IMR-90 (cell line): ENCODE measurements around the gene ECE2. TPM values are rescaled to one million over a fixed set of nuclear protein-coding genes. Genes with fewer than 3 reads are reported as not detected.

Source experiments
- ATAC-seq: fragments of 200-7000 bp; cut with Tn5 transposase; 2 replicates; pipeline ENCODE4 v1.9.1; 2020; ENCODE audit warnings: low read depth, mild to moderate bottlenecking, moderate library complexity
- BruUV-seq: library from RNA; stranded (reverse); fragments of 400-500 nt; replicated peaks from 2 replicates; lab custom pipeline; 2021; lab: Mats Ljungman, UMichigan
- CTCF ChIA-PET: fragments of 300-600 bp; formaldehyde crosslinking; extraction: SDS; loops from one replicate; lab custom pipeline; 2021; ENCODE audit warnings: antibody characterized with exemption; lab: Yijun Ruan, JAX
- POLR2A ChIA-PET: fragments of 300-600 bp; sonication (Branson Sonifier 250); formaldehyde crosslinking; loops from one replicate; lab custom pipeline; 2022; ENCODE audit warnings: antibody characterized with exemption; ENCODE audit not compliant: unreplicated experiment; lab: Charles Lee
- DNase-seq: peaks from one replicate; pipeline ENCODE4 v3.0.0; 2013
- H2AFZ ChIP-seq: replicated peaks from 2 replicates; pipeline ENCODE3; 2013; ENCODE audit warnings: low read length, mild to moderate bottlenecking; ENCODE audit not compliant: poor library complexity
- H2AK5ac ChIP-seq: 2 replicates; pipeline ENCODE4 v1.6.1; 2013; ENCODE audit warnings: low read depth, low read length, inconsistent platforms
- H2AK9ac ChIP-seq: replicated peaks from 2 replicates; pipeline ENCODE3; 2013; ENCODE audit warnings: mild to moderate bottlenecking, low read depth, low read length, moderate library complexity; ENCODE audit not compliant: poor library complexity
- H2BK120ac ChIP-seq: 2 replicates; pipeline ENCODE4 v1.6.1; 2013; ENCODE audit warnings: low read depth, low read length, inconsistent platforms
- H2BK15ac ChIP-seq: 3 replicates; pipeline ENCODE4 v1.6.1; 2013; ENCODE audit warnings: low read depth, low read length, inconsistent platforms
- H2BK20ac ChIP-seq: 2 replicates; pipeline ENCODE4 v1.6.1; 2013; ENCODE audit warnings: low read depth, mild to moderate bottlenecking, inconsistent platforms, low read length, moderate library complexity
- H2BK5ac ChIP-seq: 2 replicates; pipeline ENCODE4 v1.6.1; 2013; ENCODE audit warnings: mild to moderate bottlenecking, low read depth, low read length, inconsistent platforms; ENCODE audit not compliant: poor library complexity, severe bottlenecking
- H3K14ac ChIP-seq: replicated peaks from 2 replicates; pipeline ENCODE4 v1.6.1; 2013; ENCODE audit warnings: low read depth, low read length, inconsistent platforms
- H3K18ac ChIP-seq: 2 replicates; pipeline ENCODE4 v1.6.1; 2013; ENCODE audit warnings: low read depth, low read length, control low read depth
- H3K23ac ChIP-seq: 2 replicates; pipeline ENCODE4 v1.6.1; 2013; ENCODE audit warnings: low read depth, low read length, inconsistent platforms
- H3K27ac ChIP-seq: 2 replicates; pipeline ENCODE4 v1.5.1; 2013; ENCODE audit warnings: mild to moderate bottlenecking, control low read depth, low read length; ENCODE audit not compliant: insufficient read depth
- H3K27me3 ChIP-seq: 2 replicates; pipeline ENCODE4 v1.6.1; 2013; ENCODE audit warnings: low read length; ENCODE audit not compliant: control insufficient read depth, insufficient read depth
- H3K36me3 ChIP-seq: 2 replicates; pipeline ENCODE4 v1.6.1; 2013; ENCODE audit warnings: low read length, mixed read lengths; ENCODE audit not compliant: control insufficient read depth, insufficient read depth
- H3K4ac ChIP-seq: 2 replicates; pipeline ENCODE4 v1.6.1; 2013; ENCODE audit warnings: low read depth, low read length, inconsistent platforms
- H3K4me1 ChIP-seq: 2 replicates; pipeline ENCODE4 v1.6.1; 2013; ENCODE audit warnings: low read length, mixed read lengths; ENCODE audit not compliant: control insufficient read depth, insufficient read depth
- H3K4me2 ChIP-seq: 2 replicates; pipeline ENCODE4 v1.6.1; 2013; ENCODE audit warnings: low read depth, mild to moderate bottlenecking, control low read depth, low read length, moderate library complexity
- H3K4me3 ChIP-seq: 2 replicates; pipeline ENCODE4 v1.5.1; 2013; ENCODE audit warnings: low read depth, mild to moderate bottlenecking, control low read depth, low read length, moderate library complexity; ENCODE audit not compliant: insufficient read depth
- H3K56ac ChIP-seq: 2 replicates; pipeline ENCODE4 v1.6.1; 2013; ENCODE audit warnings: low read length, inconsistent platforms; ENCODE audit not compliant: insufficient read depth; ENCODE audit errors: extremely low read depth
- H3K79me1 ChIP-seq, 2 experiments: 2 replicates each; pipeline ENCODE4 v1.6.1; 2013; ENCODE audit warnings: low read length in 2 of 2, inconsistent platforms in 1 of 2, low read depth in 1 of 2
- H3K9ac ChIP-seq: 2 replicates; pipeline ENCODE4 v1.6.1; 2013; ENCODE audit warnings: low read depth, low read length, control low read depth
- H3K9me1 ChIP-seq: 2 replicates; pipeline ENCODE4 v1.6.1; 2013; ENCODE audit warnings: low read length, inconsistent platforms; ENCODE audit not compliant: insufficient read depth
- H3K9me3 ChIP-seq: 2 replicates; pipeline ENCODE4 v1.6.1; 2013; ENCODE audit warnings: low read length; ENCODE audit not compliant: control insufficient read depth, insufficient read depth
- H4K20me1 ChIP-seq: 2 replicates; pipeline ENCODE4 v1.6.1; 2013; ENCODE audit warnings: low read length, inconsistent platforms; ENCODE audit not compliant: insufficient read depth
- H4K5ac ChIP-seq: 2 replicates; pipeline ENCODE4 v1.6.1; 2013; ENCODE audit warnings: mild to moderate bottlenecking, low read depth, low read length, control low read depth
- H4K8ac ChIP-seq, 2 experiments: 2 replicates each; pipeline ENCODE4 v1.6.1; 2013; ENCODE audit warnings: low read depth in 2 of 2, low read length in 2 of 2, control low read depth in 1 of 2, inconsistent platforms in 1 of 2
- H4K91ac ChIP-seq: 2 replicates; pipeline ENCODE4 v1.6.1; 2013; ENCODE audit warnings: low read depth, low read length, inconsistent platforms; ENCODE audit not compliant: insufficient read depth
- BHLHE40 ChIP-seq: fragments of 150-350 bp; IDR thresholded peaks from 2 replicates; pipeline ENCODE4 v1.6.1; 2016; ENCODE audit warnings: mild to moderate bottlenecking, low read depth, low read length
- CEBPB ChIP-seq: IDR thresholded peaks from 2 replicates; pipeline ENCODE4 v1.6.1; 2012; ENCODE audit warnings: low read depth, low read length, improper control_type of control experiment
- CHD1 ChIP-seq: IDR thresholded peaks from 2 replicates; pipeline ENCODE4 v1.6.1; 2012; ENCODE audit warnings: low read depth, low read length, improper control_type of control experiment
- CTCF ChIP-seq: conservative IDR thresholded peaks from 2 replicates; pipeline ENCODE4 v1.5.1; 2012; ENCODE audit warnings: mild to moderate bottlenecking, low read depth, low read length, improper control_type of control experiment
- ELK1 ChIP-seq: fragments of 150-350 bp; IDR thresholded peaks from 2 replicates; pipeline ENCODE4 v1.6.1; 2016; ENCODE audit warnings: low read depth, mild to moderate bottlenecking, low read length, moderate library complexity, borderline replicate concordance
- FOS ChIP-seq: fragments of 150-350 bp; IDR thresholded peaks from 2 replicates; pipeline ENCODE4 v1.6.1; 2016; ENCODE audit warnings: low read depth, low read length
- MAFK ChIP-seq: IDR thresholded peaks from 2 replicates; pipeline ENCODE4 v1.6.1; 2012; ENCODE audit warnings: low read depth, low read length, improper control_type of control experiment
- MAZ ChIP-seq: IDR thresholded peaks from 2 replicates; pipeline ENCODE4 v1.6.1; 2012; ENCODE audit warnings: low read depth, mild to moderate bottlenecking, low read length, improper control_type of control experiment, moderate library complexity, borderline replicate concordance
- MXI1 ChIP-seq: IDR thresholded peaks from 2 replicates; pipeline ENCODE4 v1.6.1; 2012; ENCODE audit warnings: low read depth, mild to moderate bottlenecking, low read length, moderate library complexity, borderline replicate concordance
- NFE2L2 ChIP-seq: fragments of 150-350 bp; IDR thresholded peaks from 2 replicates; pipeline ENCODE4 v1.6.1; 2016; ENCODE audit warnings: low read depth, mild to moderate bottlenecking, low read length
- POLR2A ChIP-seq: IDR thresholded peaks from 2 replicates; pipeline ENCODE4 v1.6.1; 2012; ENCODE audit warnings: mild to moderate bottlenecking, low read depth, low read length
- RAD21 ChIP-seq: IDR thresholded peaks from 2 replicates; pipeline ENCODE4 v1.6.1; 2012; ENCODE audit warnings: low read length, improper control_type of control experiment
- RCOR1 ChIP-seq: IDR thresholded peaks from 2 replicates; pipeline ENCODE4 v1.6.1; 2012; ENCODE audit warnings: mild to moderate bottlenecking, low read length, improper control_type of control experiment; ENCODE audit not compliant: insufficient replicate concordance
- RFX5 ChIP-seq: IDR thresholded peaks from 2 replicates; pipeline ENCODE4 v1.8.0; 2012; ENCODE audit warnings: low read depth, mild to moderate bottlenecking, low read length, moderate library complexity
- SMC3 ChIP-seq: fragments of 150-350 bp; IDR thresholded peaks from 2 replicates; pipeline ENCODE4 v1.6.1; 2016; ENCODE audit warnings: low read depth, mild to moderate bottlenecking, antibody characterized with exemption, low read length, moderate library complexity
- USF2 ChIP-seq: fragments of 150-350 bp; IDR thresholded peaks from 2 replicates; pipeline ENCODE4 v1.6.1; 2017; ENCODE audit warnings: mild to moderate bottlenecking, antibody characterized with exemption, low read length, low read depth
- WGBS, 2 experiments: methylation state at CpG; one replicate each; pipeline versions ENCODE4 v1.1.5 to v1.1.7; 2013; ENCODE audit warnings: missing lambda C conversion rate in 2 of 2; ENCODE audit not compliant: insufficient read length in 1 of 2; ENCODE audit errors: extremely low coverage in 2 of 2; 5-methylcytosine and 5-hydroxymethylcytosine counted together
- dilution Hi-C: fragments of 300-500 bp; cut with HindIII; formaldehyde crosslinking; loops from one replicate; pipeline ENCODE4 v1.14.3; 2018; ENCODE audit warnings: low sequenced_read_pairs; ENCODE audit not compliant: unreplicated experiment
- in situ Hi-C: fragments of 300-500 bp; cut with MboI; formaldehyde crosslinking; loops from 3 replicates; pipeline ENCODE4 v1.14.3; 2019; ENCODE audit warnings: low sequenced_read_pairs, inconsistent platforms, mixed read lengths
- intact Hi-C: fragments of 100-400 bp; cut with micrococcal nuclease; formaldehyde crosslinking; loops from 2 replicates; pipeline ENCODE4 v1.10.0; 2022
- polyA plus RNA-seq, 3 experiments: library from polyadenylated mRNA; depleted of rRNA; stranded (reverse); fragments of >200 nt; gene quantifications; 2 replicates each; pipeline ENCODE4 v1.2.3, GENCODE V29; 2012; ENCODE audit warnings: low replicate concordance in 1 of 3
- total RNA-seq: library from RNA; depleted of rRNA; stranded (reverse); fragments of >200 nt; gene quantifications from 2 replicates; pipeline ENCODE4 v1.2.3, GENCODE V29; 2012

Gene ECE2
- total and polyA plus RNA-seq, 2 of the 4 experiments (the other 2 are of a cell fraction), result not detected

GRCh38 chr3:184231671-184232070, 44.2 kb upstream of the ECE2 start:
- 14% methylated on average over 1 of the region's 3 CpGs; no CpG with 5 or more reads in 1 of the 2 experiments for WGBS, 2 experiments
- H3K14ac ChIP-seq, result no peak overlapping the region

More at GRCh38 chr3:184231671-184232070, 44.2 kb upstream of the ECE2 start:
- no peak overlapping the region for H2AK9ac ChIP-seq
- H2AK5ac ChIP-seq, result no peak overlapping the region
- DNase-seq (no peak), ATAC-seq (no peak)
- no peak overlapping the region for H4K5ac ChIP-seq
- no peak overlapping the region for H2BK20ac ChIP-seq
- H3K36me3 ChIP-seq, result no peaks in the 10 kb centered on the region
- H3K9ac ChIP-seq, result no peak overlapping the region
- H3K56ac ChIP-seq, result no peak overlapping the region
- H3K4me3 ChIP-seq, result no peak overlapping the region
- no peak overlapping the region for H3K23ac ChIP-seq
- H3K27me3 ChIP-seq, result peaks cover 66% of the 10 kb centered on the region
- no peaks in the 10 kb centered on the region; the same call in 1 of the 2 replicates for H3K4me1 ChIP-seq
- in situ Hi-C loops, result no loop called here
- H4K20me1 ChIP-seq, result no peaks in the 10 kb centered on the region; the same call in 1 of the 2 replicates
- intact Hi-C loops, result no loop called here
- POLR2A ChIA-PET, result no interaction called here
- H3K18ac ChIP-seq, result no peak overlapping the region
- H2BK120ac ChIP-seq, result no peak overlapping the region
- dilution Hi-C loops, result no loop called here
- CTCF ChIA-PET, result interaction anchor here (1.4 kb wide), 1 partner anchor 18 kb away, joined by 4 read pairs; the partner anchor contains the start of gene EEF1AKMT4
- H3K79me1 ChIP-seq, result no peaks in the 10 kb centered on the region
- H4K91ac ChIP-seq, result no peak overlapping the region
- H2BK5ac ChIP-seq, result no peak overlapping the region
- TF ChIP-seq ELK1 (no peak), SMC3 (no peak), RFX5 (no peak), MAZ (no peak), POLR2A (no peak), FOS (no peak), BHLHE40 (no peak), RAD21 (no peak), MXI1 (no peak), RCOR1 (no peak), CEBPB (no peak), CTCF (no peak), MAFK (no peak), CHD1 (no peak), NFE2L2 (no peak), USF2 (no peak)
- H4K8ac ChIP-seq, result no peak overlapping the region
- H3K27ac ChIP-seq, result no peak overlapping the region
- H3K4me2 ChIP-seq, result no peak overlapping the region
- H3K4ac ChIP-seq, result no peak overlapping the region
- no peak overlapping the region for H2AFZ ChIP-seq
- BruUV-seq, result no TSS peak
- no peak overlapping the region for H2BK15ac ChIP-seq
- 0 out of 2 replicates have a peak, but pooled peaks cover 3% of the 10 kb centered on the region for H3K9me1 ChIP-seq
- H3K9me3 ChIP-seq, result no peaks in the 10 kb centered on the region
